H9 (cell line): ENCODE measurements around the gene APOM. TPM values are rescaled to one million over a fixed set of nuclear protein-coding genes. Genes with fewer than 3 reads are reported as not detected.

Experiments
- DNase-seq: peaks from one replicate; pipeline ENCODE4 v3.0.0-alpha.2; 2017
- H2AFZ ChIP-seq: one replicate; pipeline ENCODE4 v1.6.1; 2013; ENCODE audit warnings: mild to moderate bottlenecking, low read length, control low read depth, moderate library complexity
- H2AK5ac ChIP-seq: 2 replicates; pipeline ENCODE4 v1.6.1; 2013; ENCODE audit warnings: low read length, control low read depth, mixed read lengths; ENCODE audit not compliant: insufficient read length
- H2BK120ac ChIP-seq: one replicate; pipeline ENCODE4 v1.6.1; 2013; ENCODE audit warnings: low read depth, mild to moderate bottlenecking, low read length, control low read depth, inconsistent platforms; ENCODE audit not compliant: poor library complexity, severe bottlenecking
- H2BK12ac ChIP-seq: 2 replicates; pipeline ENCODE4 v1.6.1; 2013; ENCODE audit warnings: low read length, control low read depth, mixed read lengths, low read depth; ENCODE audit not compliant: insufficient read length
- H2BK15ac ChIP-seq: 2 replicates; pipeline ENCODE4 v1.6.1; 2013; ENCODE audit warnings: low read depth, low read length, control low read depth
- H2BK20ac ChIP-seq: one replicate; pipeline ENCODE4 v1.6.1; 2013; ENCODE audit warnings: low read depth, mild to moderate bottlenecking, low read length, control low read depth, inconsistent platforms; ENCODE audit not compliant: poor library complexity, severe bottlenecking
- H2BK5ac ChIP-seq: 2 replicates; pipeline ENCODE4 v1.6.1; 2013; ENCODE audit warnings: low read length, control low read depth, mixed read lengths; ENCODE audit not compliant: insufficient read length
- H3K14ac ChIP-seq: 2 replicates; pipeline ENCODE4 v1.6.1; 2013; ENCODE audit warnings: low read length, control low read depth; ENCODE audit not compliant: insufficient read depth
- H3K18ac ChIP-seq: 2 replicates; pipeline ENCODE4 v1.6.1; 2013; ENCODE audit warnings: low read depth, mild to moderate bottlenecking, mixed read lengths, low read length, control low read depth; ENCODE audit not compliant: insufficient read length
- H3K23ac ChIP-seq: 2 replicates; pipeline ENCODE4 v1.6.1; 2013; ENCODE audit warnings: low read length, control low read depth, mixed read lengths, low read depth; ENCODE audit not compliant: insufficient read length
- H3K23me2 ChIP-seq: 2 replicates; pipeline ENCODE4 v1.6.1; 2013; ENCODE audit warnings: low read depth, mild to moderate bottlenecking, mixed read lengths, low read length, control low read depth; ENCODE audit not compliant: insufficient read length, poor library complexity, severe bottlenecking
- H3K27ac ChIP-seq: 2 replicates; pipeline ENCODE4 v1.5.1; 2013; ENCODE audit warnings: low read length, control low read depth, mixed read lengths, low read depth; ENCODE audit not compliant: insufficient read length
- H3K27me3 ChIP-seq: 2 replicates; pipeline ENCODE4 v1.6.1; 2013; ENCODE audit warnings: low read length, control low read depth, inconsistent platforms; ENCODE audit not compliant: insufficient read depth
- H3K4ac ChIP-seq: 2 replicates; pipeline ENCODE4 v1.6.1; 2013; ENCODE audit warnings: low read depth, mild to moderate bottlenecking, control low read depth, inconsistent platforms, low read length, moderate library complexity
- H3K4me1 ChIP-seq: 2 replicates; pipeline ENCODE4 v1.6.1; 2013; ENCODE audit warnings: low read length, control low read depth, inconsistent platforms; ENCODE audit not compliant: insufficient read depth
- H3K4me2 ChIP-seq: 2 replicates; pipeline ENCODE4 v1.6.1; 2013; ENCODE audit warnings: low read length, control low read depth, mixed read lengths; ENCODE audit not compliant: insufficient read length, insufficient read depth
- H3K56ac ChIP-seq: 2 replicates; pipeline ENCODE4 v1.6.1; 2013; ENCODE audit warnings: low read depth, mild to moderate bottlenecking, mixed read lengths, low read length, control low read depth; ENCODE audit not compliant: insufficient read length
- H3K79me1 ChIP-seq: 2 replicates; pipeline ENCODE4 v1.6.1; 2013; ENCODE audit warnings: low read depth, mild to moderate bottlenecking, moderate library complexity, low read length, control low read depth, inconsistent platforms; ENCODE audit not compliant: insufficient read depth, poor library complexity, severe bottlenecking
- H3K79me2 ChIP-seq: 2 replicates; pipeline ENCODE4 v1.6.1; 2013; ENCODE audit warnings: low read length, control low read depth, inconsistent platforms; ENCODE audit not compliant: insufficient read depth
- H3K9ac ChIP-seq: 2 replicates; pipeline ENCODE4 v1.6.1; 2013; ENCODE audit warnings: low read length, control low read depth, mixed read lengths; ENCODE audit not compliant: insufficient read length; ENCODE audit errors: extremely low read depth
- H3K9me3 ChIP-seq: one replicate; pipeline ENCODE4 v1.6.1; 2013; ENCODE audit warnings: low read depth, low read length, inconsistent platforms; ENCODE audit not compliant: control insufficient read depth
- H3T11ph ChIP-seq: one replicate; pipeline ENCODE4 v1.6.1; 2013; ENCODE audit warnings: mild to moderate bottlenecking, low read length, control low read depth, inconsistent platforms
- H4K20me1 ChIP-seq: one replicate; pipeline ENCODE4 v1.6.1; 2013; ENCODE audit not compliant: control insufficient read depth, insufficient read length, insufficient read depth
- H4K5ac ChIP-seq: 2 replicates; pipeline ENCODE4 v1.6.1; 2013; ENCODE audit warnings: low read depth, mild to moderate bottlenecking, mixed read lengths, low read length, control low read depth; ENCODE audit not compliant: insufficient read length
- H4K8ac ChIP-seq: replicated peaks from 2 replicates; pipeline ENCODE4 v1.6.1; 2013; ENCODE audit warnings: low read length, control low read depth, mixed read lengths, low read depth; ENCODE audit not compliant: insufficient read length
- H4K91ac ChIP-seq: 2 replicates; pipeline ENCODE4 v1.6.1; 2013; ENCODE audit warnings: low read depth, mild to moderate bottlenecking, moderate library complexity, mixed read lengths, low read length, control low read depth; ENCODE audit not compliant: insufficient read length
- H3K27ac Mint-ChIP-seq, 3 experiments: 2 replicates in 2 of 3; 3 replicates in 1 of 3; pipeline ENCODE4 v1.8.0; 2020 to 2021; ENCODE audit warnings: mixed read lengths in 3 of 3, mild to moderate bottlenecking in 1 of 3, moderate library complexity in 1 of 3
- H3K27me3 Mint-ChIP-seq: 2 replicates; pipeline ENCODE4 v1.8.0; 2021; ENCODE audit warnings: low read depth, mild to moderate bottlenecking, moderate library complexity, mixed read lengths
- H3K36me3 Mint-ChIP-seq, 3 experiments: 2 replicates in 2 of 3; 3 replicates in 1 of 3; pipeline ENCODE4 v1.8.0; 2020 to 2021; ENCODE audit warnings: low read depth in 3 of 3, mixed read lengths in 3 of 3; ENCODE audit not compliant: insufficient read depth in 1 of 3
- H3K4me1 Mint-ChIP-seq, 2 experiments: 2 replicates each; pipeline ENCODE4 v1.8.0; 2020; ENCODE audit warnings: mixed read lengths in 2 of 2
- H3K4me3 Mint-ChIP-seq, 2 experiments: 2 replicates in 1 of 2; 3 replicates in 1 of 2; pipeline ENCODE4 v1.8.0; 2020 to 2021; ENCODE audit warnings: mild to moderate bottlenecking in 2 of 2, mixed read lengths in 2 of 2, moderate library complexity in 1 of 2
- H3K9me3 Mint-ChIP-seq, 2 experiments: 2 replicates in 1 of 2; 3 replicates in 1 of 2; pipeline ENCODE4 v1.8.0; 2020; ENCODE audit warnings: mild to moderate bottlenecking in 2 of 2, mixed read lengths in 2 of 2, moderate library complexity in 1 of 2
- WGBS: extraction: QIAGEN DNeasy Blood & Tissue Kit; methylation state at CpG from one replicate; pipeline ENCODE4 v1.1.7; 2013; ENCODE audit warnings: missing lambda C conversion rate, low lambda C conversion rate, mixed read lengths; ENCODE audit not compliant: insufficient read length; ENCODE audit errors: extremely low coverage; 5-methylcytosine and 5-hydroxymethylcytosine counted together
- total RNA-seq: library from RNA; stranded (reverse); gene quantifications from 2 replicates; pipeline ENCODE4 v1.2.1, GENCODE V29; 2021
- TF ChIP-seq, protein P1 (sequence below): fragments of 200-600 bp; sonication (generic); conservative IDR thresholded peaks from 3 replicates; pipeline ENCODE4 v1.8.0; 2021; ENCODE audit warnings: antibody characterized with exemption, mild to moderate bottlenecking

APOM gene
- total RNA-seq, 1 experiment from 2014 or later, result 3.6 TPM

DNA sequence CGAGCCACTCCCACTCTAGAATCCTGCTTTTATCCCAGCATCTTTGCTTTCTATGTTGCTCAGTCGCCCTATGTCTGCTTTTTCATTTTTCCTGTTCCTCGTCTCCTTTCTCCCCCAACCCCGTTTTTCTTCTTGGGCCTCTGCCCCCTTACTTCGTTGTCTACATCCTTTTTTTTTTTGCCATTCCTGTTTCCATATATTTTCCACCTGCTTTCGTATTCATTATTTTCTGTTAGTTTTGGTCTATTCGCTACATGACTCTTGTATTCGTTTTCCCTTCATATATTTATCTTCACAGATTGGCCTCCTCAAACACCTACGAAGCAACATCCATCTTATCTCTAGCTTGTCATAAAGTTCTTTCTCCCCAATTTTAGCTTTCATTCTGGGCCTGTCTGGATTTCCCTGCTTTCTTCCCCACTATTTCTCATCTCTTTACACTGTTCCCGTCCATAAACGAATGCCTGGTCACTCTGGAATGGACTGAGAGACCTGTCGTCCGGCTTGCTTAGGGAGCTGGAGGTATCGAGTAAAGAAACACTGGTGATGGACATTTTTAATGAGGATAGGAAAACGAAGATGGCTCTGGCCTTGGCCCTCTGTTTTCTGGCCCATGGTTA is 34.3 kb upstream of the APOM start:
- Histone ChIP-seq H2BK5ac (no peak overlapping the region), H3K9ac (peak overlapping the region; percentile 91), H3K23ac (no peak overlapping the region), H2BK20ac (no peak overlapping the region), H4K20me1 (no peaks in the 10 kb centered on the region), H3K9me3 (no peaks in the 10 kb centered on the region), H2AK5ac (no peak overlapping the region), H3K27me3 (no peaks in the 10 kb centered on the region), H3K79me1 (peaks cover 2% of the 10 kb centered on the region), H2BK15ac (no peak overlapping the region), H3K4ac (no peak overlapping the region; the same call in 1 of the 2 replicates), H3K4me2 (peak overlapping the region; percentile 92), H4K91ac (no peak overlapping the region), H3T11ph (no peak overlapping the region), H2BK120ac (peak overlapping the region; percentile 27), H3K27ac (peak overlapping the region; percentile 85), H4K5ac (no peak overlapping the region), H3K4me1 (peaks cover 3% of the 10 kb centered on the region; the same call in 1 of the 2 replicates), H3K14ac (peak overlapping the region; percentile 98; the same call in 1 of the 2 replicates), H2BK12ac (no peak overlapping the region), H3K79me2 (peaks cover 20% of the 10 kb centered on the region), H3K56ac (no peak overlapping the region), H4K8ac (no peak overlapping the region), H3K23me2 (peaks cover 8% of the 10 kb centered on the region), H2AFZ (no peak overlapping the region), H3K18ac (peak overlapping the region; percentile 92)
- Mint-ChIP-seq H3K27ac (peak overlapping the region; percentile 94 to 99 (median 98)), H3K36me3 (peaks cover 49 to 54% (median 54%) of the 10 kb centered on the region in 3 experiments), H3K4me3 (peak overlapping the region; percentile 93 to 98), H3K4me1 (peaks cover 14 to 20% of the 10 kb centered on the region in 2 experiments), H3K27me3 (no peaks in the 10 kb centered on the region), H3K9me3 (no peaks in the 10 kb centered on the region; a peak in 1 of 5 replicates)
- TF ChIP-seq, protein P1, sequence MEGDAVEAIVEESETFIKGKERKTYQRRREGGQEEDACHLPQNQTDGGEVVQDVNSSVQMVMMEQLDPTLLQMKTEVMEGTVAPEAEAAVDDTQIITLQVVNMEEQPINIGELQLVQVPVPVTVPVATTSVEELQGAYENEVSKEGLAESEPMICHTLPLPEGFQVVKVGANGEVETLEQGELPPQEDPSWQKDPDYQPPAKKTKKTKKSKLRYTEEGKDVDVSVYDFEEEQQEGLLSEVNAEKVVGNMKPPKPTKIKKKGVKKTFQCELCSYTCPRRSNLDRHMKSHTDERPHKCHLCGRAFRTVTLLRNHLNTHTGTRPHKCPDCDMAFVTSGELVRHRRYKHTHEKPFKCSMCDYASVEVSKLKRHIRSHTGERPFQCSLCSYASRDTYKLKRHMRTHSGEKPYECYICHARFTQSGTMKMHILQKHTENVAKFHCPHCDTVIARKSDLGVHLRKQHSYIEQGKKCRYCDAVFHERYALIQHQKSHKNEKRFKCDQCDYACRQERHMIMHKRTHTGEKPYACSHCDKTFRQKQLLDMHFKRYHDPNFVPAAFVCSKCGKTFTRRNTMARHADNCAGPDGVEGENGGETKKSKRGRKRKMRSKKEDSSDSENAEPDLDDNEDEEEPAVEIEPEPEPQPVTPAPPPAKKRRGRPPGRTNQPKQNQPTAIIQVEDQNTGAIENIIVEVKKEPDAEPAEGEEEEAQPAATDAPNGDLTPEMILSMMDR, result no peak
- DNase-seq, result no peak
- WGBS, result no CpG with 5 or more reads among the region's 15 CpGs
